ENCODE results near the gene APH1B.

Gene APH1B

GRCh38 chr15:63276342-63277037 lies 915 bp upstream of the APH1B start:
- H3K4me3 ChIP-seq (replicated peaks; ENCODE audit: low read depth, low read length) = peak overlapping the region; percentile 62
- TF ChIP-seq CTCF (IDR thresholded peaks at IDR 0.05; ENCODE audit: low read depth, low read length, missing control alignments) = no peak
- DNase-seq (ENCODE audit: extremely low read depth, low read depth) = no peak

- no peak for DNase-seq (ENCODE audit: extremely low read depth, low read depth)
- H3K4me3 ChIP-seq (replicated peaks; ENCODE audit: low read depth, low read length) = peak overlapping the region; percentile 62
- TF ChIP-seq CTCF (IDR thresholded peaks at IDR 0.05; ENCODE audit: low read depth, low read length, missing control alignments) = no peak
These were observed 570 bp downstream of the APH1B start for GRCh38 chr15:63277893-63278456.

- TF ChIP-seq CTCF (IDR thresholded peaks at IDR 0.05; ENCODE audit: low read depth, low read length, missing control alignments) = no peak
- H3K4me3 ChIP-seq (replicated peaks; ENCODE audit: low read depth, low read length) = no peak overlapping the region
- no peak for DNase-seq (ENCODE audit: extremely low read depth, low read depth)
These were observed 5.7 kb downstream of the APH1B start for GRCh38 chr15:63283126-63283525.

GRCh38 chr15:63284335-63284734 lies 6.9 kb downstream of the APH1B start:
- H3K4me3 ChIP-seq (replicated peaks; ENCODE audit: low read depth, low read length) = no peak overlapping the region
- no peak for DNase-seq (ENCODE audit: extremely low read depth, low read depth)
- TF ChIP-seq CTCF (IDR thresholded peaks at IDR 0.05; ENCODE audit: low read depth, low read length, missing control alignments) = no peak

- TF ChIP-seq CTCF (IDR thresholded peaks at IDR 0.05; ENCODE audit: low read depth, low read length, missing control alignments) = no peak
- no peak overlapping the region for H3K4me3 ChIP-seq (replicated peaks; ENCODE audit: low read depth, low read length)
- no peak for DNase-seq (ENCODE audit: extremely low read depth, low read depth)
These were observed 9.7 kb downstream of the APH1B start for GRCh38 chr15:63287109-63287508.

- no peak for DNase-seq (ENCODE audit: extremely low read depth, low read depth)
- no peak for TF ChIP-seq CTCF (IDR thresholded peaks at IDR 0.05; ENCODE audit: low read depth, low read length, missing control alignments)
- no peak overlapping the region for H3K4me3 ChIP-seq (replicated peaks; ENCODE audit: low read depth, low read length)
These were observed 10.9 kb downstream of the APH1B start for GRCh38 chr15:63288342-63288741.
